Measurements from ENCODE around the gene ARF6. TPM values are rescaled to one million over a fixed set of nuclear protein-coding genes. Genes with fewer than 3 reads are reported as not detected.
A peak's percentile ranks its signal among the peaks of the same experiment; 100 is the strongest.

The ARF6 gene
- total RNA-seq, 1 experiment from 2014 or later, result 88.8 TPM

GRCh38 chr14:49867831-49868719, 24.8 kb upstream of the ARF6 start (continued):
- TF ChIP-seq, protein P1, sequence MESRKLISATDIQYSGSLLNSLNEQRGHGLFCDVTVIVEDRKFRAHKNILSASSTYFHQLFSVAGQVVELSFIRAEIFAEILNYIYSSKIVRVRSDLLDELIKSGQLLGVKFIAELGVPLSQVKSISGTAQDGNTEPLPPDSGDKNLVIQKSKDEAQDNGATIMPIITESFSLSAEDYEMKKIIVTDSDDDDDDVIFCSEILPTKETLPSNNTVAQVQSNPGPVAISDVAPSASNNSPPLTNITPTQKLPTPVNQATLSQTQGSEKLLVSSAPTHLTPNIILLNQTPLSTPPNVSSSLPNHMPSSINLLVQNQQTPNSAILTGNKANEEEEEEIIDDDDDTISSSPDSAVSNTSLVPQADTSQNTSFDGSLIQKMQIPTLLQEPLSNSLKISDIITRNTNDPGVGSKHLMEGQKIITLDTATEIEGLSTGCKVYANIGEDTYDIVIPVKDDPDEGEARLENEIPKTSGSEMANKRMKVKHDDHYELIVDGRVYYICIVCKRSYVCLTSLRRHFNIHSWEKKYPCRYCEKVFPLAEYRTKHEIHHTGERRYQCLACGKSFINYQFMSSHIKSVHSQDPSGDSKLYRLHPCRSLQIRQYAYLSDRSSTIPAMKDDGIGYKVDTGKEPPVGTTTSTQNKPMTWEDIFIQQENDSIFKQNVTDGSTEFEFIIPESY (IDR thresholded peaks at IDR 0.05; ENCODE audit: extremely low read depth, insufficient replicate concordance, low read length), result no peak
- peak; percentile 41 for TF ChIP-seq JUND (IDR thresholded peaks at IDR 0.05)
- peak; percentile 52; the same call in 1 of the 2 replicates for TF ChIP-seq CEBPB (IDR thresholded peaks at IDR 0.05; ENCODE audit: low read depth)

- Histone ChIP-seq H3K4me2 (ENCODE audit: low read length) (peak overlapping the region; percentile 86), H3K27ac (ENCODE audit: low read depth, low read length) (peak overlapping the region; percentile 75), H3K4me3 (replicated peaks in 1 of 2; ENCODE audit: low read depth in 1 of 2, low read length in 2 of 2) (peak overlapping the region; percentile 9 to 78), H3K4me1 (ENCODE audit: control insufficient read depth in 1 of 2, insufficient read depth in 2 of 2, low read length in 2 of 2) (peaks cover 19 to 54% of the 10 kb centered on the region in 2 experiments), H3K79me2 (ENCODE audit: insufficient read depth, low read length) (no peaks in the 10 kb centered on the region), H4K20me1 (ENCODE audit: insufficient read depth) (no peaks in the 10 kb centered on the region), H3K27me3 (ENCODE audit: insufficient read depth, low read length) (no peaks in the 10 kb centered on the region), H3K36me3 (ENCODE audit: control insufficient read depth in 1 of 2, insufficient read depth in 2 of 2, low read length in 2 of 2) (no peaks in the 10 kb centered on the region), H3K9ac (ENCODE audit: low read length) (peak overlapping the region; percentile 59), H2AFZ (ENCODE audit: low read depth, low read length, poor library complexity, severe bottlenecking) (peak overlapping the region; percentile 42), H3K9me2 (ENCODE audit: insufficient read depth) (no peaks in the 10 kb centered on the region), H3K9me3 (ENCODE audit: control insufficient read depth in 1 of 2, insufficient read depth in 1 of 2, low read depth in 1 of 2, low read length in 2 of 2) (no peaks in the 10 kb centered on the region)
- TF ChIP-seq JUND (IDR thresholded peaks at IDR 0.05) (peak; percentile 2; the same call in 1 of the 2 replicates), ZFX (IDR thresholded peaks at IDR 0.05) (no peak)
- TF ChIP-seq, protein P2, sequence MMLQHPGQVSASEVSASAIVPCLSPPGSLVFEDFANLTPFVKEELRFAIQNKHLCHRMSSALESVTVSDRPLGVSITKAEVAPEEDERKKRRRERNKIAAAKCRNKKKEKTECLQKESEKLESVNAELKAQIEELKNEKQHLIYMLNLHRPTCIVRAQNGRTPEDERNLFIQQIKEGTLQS (IDR thresholded peaks at IDR 0.05), result no peak
- POLR2A ChIA-PET, result interaction anchor here (0.8 to 2.4 kb wide), 12 partner anchors 9 to 235 kb away, joined by 3 to 20 read pairs (median 4); partner anchors contain the start of genes ARF6 and NEMF
- no TSS peak for BruUV-seq (replicated peaks)
- no peak for DNase-seq (ENCODE audit: low read depth, low spot score)
- CTCF ChIA-PET, result interaction anchor here (1.0 to 2.7 kb wide), 7 partner anchors 11 to 236 kb away, joined by 3 to 14 read pairs (median 5); partner anchors contain the start of gene NEMF
- no peak for ATAC-seq
- RAD21 ChIA-PET (ENCODE audit: low non-redundant PET in 1 of 2, low total read pairs in 2 of 2, uncharacterized antibody in 2 of 2, unreplicated experiment in 2 of 2), result interaction anchor here (0.5 to 1.0 kb wide), 3 partner anchors 11 to 375 kb away, joined by 3 to 5 read pairs (median 4); partner anchors contain the start of gene RPL36AL (in 1 of the 2)
- intact Hi-C loops (cut with micrococcal nuclease), result loop anchor here (10.0 kb wide), 1 partner anchor 446 kb away; the partner anchor contains the start of genes DMAC2L and L2HGDH
These were observed 24.2 kb upstream of the ARF6 start for GRCh38 chr14:49868720-49869114.

All from HCT116 (cell line).